K562 (cell line): ENCODE results near the gene ARHGAP15. TPM values are rescaled to one million over a fixed set of nuclear protein-coding genes. Genes with fewer than 3 reads are reported as not detected.
A peak's percentile ranks its signal among the peaks of the same experiment; 100 is the strongest.

ENCODE experiments used
- ATAC-seq: fragments of 200-7000 bp; cut with Tn5 transposase; 3 replicates; pipeline ENCODE4 v1.9.1; 2020; ENCODE audit warnings: moderate library complexity
- BruUV-seq: library from RNA; stranded (reverse); fragments of 400-500 nt; replicated peaks from 2 replicates; lab custom pipeline; 2021; lab: Mats Ljungman, UMichigan
- CTCF ChIA-PET: fragments of 300-600 bp; formaldehyde crosslinking; extraction: SDS; loops from one replicate; lab custom pipeline; 2021; ENCODE audit warnings: low intra/inter-chr PET ratio; lab: Yijun Ruan, JAX
- POLR2A ChIA-PET: fragments of 300-600, 350-650 bp; sonication (Branson Sonifier 250); formaldehyde crosslinking; extraction: SDS; loops from one replicate; lab custom pipeline; 2021; ENCODE audit warnings: antibody characterized with exemption, inconsistent platforms; lab: Yijun Ruan, JAX
- DNase-seq, 4 experiments: peaks; one replicate each; pipeline versions ENCODE4 v3.0.0 to v3.0.0-alpha.2; 2011 to 2018; ENCODE audit warnings: low spot score in 3 of 4, mixed read lengths in 3 of 4; ENCODE audit errors: extremely low read depth in 1 of 4
- FAIRE-seq: peaks from 2 replicates; lab custom pipeline; 2011; peaks lifted over from hg19 to GRCh38; lab: Jason Lieb, UNC
- H2AFZ ChIP-seq: 2 replicates; pipeline ENCODE4 v1.6.0; 2011; ENCODE audit warnings: low read depth, low read length, control low read depth, inconsistent platforms
- H3K27ac ChIP-seq: fragments of 200-600 bp; 3 replicates; pipeline ENCODE4 v1.8.0; 2011; ENCODE audit warnings: low read depth, mild to moderate bottlenecking, control low read depth, inconsistent platforms, low read length, moderate library complexity, mixed read lengths; ENCODE audit errors: extremely low read depth
- H3K27me3 ChIP-seq, 2 experiments: fragments of 300-600 bp in 1 of 2; 2 replicates in 1 of 2; 3 replicates in 1 of 2; pipeline versions ENCODE4 v1.6.0 to v1.8.0; 2011; ENCODE audit warnings: inconsistent platforms in 2 of 2, low read length in 2 of 2, mild to moderate bottlenecking in 1 of 2, mixed read lengths in 1 of 2, moderate library complexity in 1 of 2; ENCODE audit not compliant: control insufficient read depth in 2 of 2, insufficient read depth in 2 of 2
- H3K36me3 ChIP-seq: fragments of 300-600 bp; 3 replicates; pipeline ENCODE4 v1.8.0; 2011; ENCODE audit warnings: mild to moderate bottlenecking, low read length, inconsistent platforms; ENCODE audit not compliant: control insufficient read depth, insufficient read depth
- H3K4me1 ChIP-seq, 2 experiments: fragments of 200-600 bp in 1 of 2; replicated peaks in 1 of 2; 2 replicates in 1 of 2; 3 replicates in 1 of 2; pipeline versions ENCODE4 v1.5.1 to v1.8.0; 2011; ENCODE audit warnings: inconsistent platforms in 2 of 2, low read length in 2 of 2, mild to moderate bottlenecking in 1 of 2, mixed read lengths in 1 of 2, moderate library complexity in 1 of 2; ENCODE audit not compliant: control insufficient read depth in 2 of 2, insufficient read depth in 2 of 2
- H3K4me2 ChIP-seq: 2 replicates; pipeline ENCODE4 v1.6.1; 2011; ENCODE audit warnings: low read length, control low read depth, inconsistent platforms, mixed read lengths; ENCODE audit not compliant: insufficient read depth
- H3K4me3 ChIP-seq: fragments of 200-600 bp; sonication (generic), shearing (Covaris generic); 2 replicates; pipeline ENCODE4 v1.5.1; 2016; ENCODE audit warnings: control low read depth, inconsistent platforms
- H3K79me2 ChIP-seq: fragments of 200-600 bp; 3 replicates; pipeline ENCODE4 v1.8.0; 2011; ENCODE audit warnings: low read length, inconsistent platforms; ENCODE audit not compliant: control insufficient read depth, insufficient read depth
- H3K9ac ChIP-seq, 2 experiments: 2 replicates each; pipeline versions ENCODE4 v1.6.0 to v1.6.1; 2011; ENCODE audit warnings: low read depth in 2 of 2, low read length in 2 of 2, control low read depth in 1 of 2, inconsistent platforms in 1 of 2, mild to moderate bottlenecking in 1 of 2, mixed read lengths in 1 of 2; ENCODE audit not compliant: insufficient read depth in 1 of 2
- H3K9me1 ChIP-seq: one replicate; pipeline ENCODE4 v1.6.0; 2011; ENCODE audit warnings: inconsistent platforms, mild to moderate bottlenecking, low read length, moderate library complexity; ENCODE audit not compliant: control insufficient read depth, insufficient read depth
- H3K9me3 ChIP-seq: replicated peaks from 2 replicates; pipeline ENCODE4 v1.5.1; 2011; ENCODE audit warnings: low read depth, low read length, inconsistent platforms; ENCODE audit not compliant: control insufficient read depth, insufficient read depth
- H4K20me1 ChIP-seq: replicated peaks from 2 replicates; pipeline ENCODE4 v1.6.1; 2011; ENCODE audit warnings: low read length, inconsistent platforms, mixed read lengths; ENCODE audit not compliant: control insufficient read depth, insufficient read depth
- E4F1 ChIP-seq: fragments of 250-450 bp; sonication (Bioruptor Pico); IDR thresholded peaks from 2 replicates; pipeline ENCODE4 v1.5.0; 2021; ENCODE audit warnings: mild to moderate bottlenecking, borderline replicate concordance
- MTA2 ChIP-seq: fragments of 450-650 bp; IDR thresholded peaks from 2 replicates; pipeline ENCODE4 v1.6.1; 2016; ENCODE audit warnings: low read depth
- SRSF1 ChIP-seq: fragments of 200-400 bp; formaldehyde crosslinking; IDR thresholded peaks from 2 replicates; pipeline ENCODE4 v1.6.1; 2017; ENCODE audit warnings: mild to moderate bottlenecking, low read depth, low read length, moderate library complexity
- THRA ChIP-seq: fragments of 450-650 bp; IDR thresholded peaks from 2 replicates; pipeline ENCODE4 v1.6.1; 2017; ENCODE audit warnings: mild to moderate bottlenecking, moderate library complexity
- WGBS: fragments of 100-300 bp; shearing (Covaris generic); methylation state at CpG from one replicate; pipeline ENCODE4 v1.1.6; 2016; ENCODE audit warnings: low coverage, mixed read lengths; ENCODE audit not compliant: insufficient coverage; ENCODE audit errors: missing lambda C conversion rate; 5-methylcytosine and 5-hydroxymethylcytosine counted together
- in situ Hi-C: fragments of 300-500 bp; cut with MboI; formaldehyde crosslinking; loops from 4 replicates; pipeline ENCODE4 v1.15.0; 2018; ENCODE audit warnings: inconsistent platforms, mixed read lengths
- intact Hi-C: fragments of 100-400 bp; cut with micrococcal nuclease; formaldehyde crosslinking; loops from 2 replicates; pipeline ENCODE4 v1.14.2; 2022
- polyA plus RNA-seq, 8 experiments: library from polyadenylated mRNA; depleted of rRNA in 4 of 8; stranded (reverse) in 5 of 8; unstranded in 3 of 8; fragments of >200 nt; fragmentation: Nextera tagmentation in 2 of 8; fragmentation: Illumina TruSeq in 1 of 8; extraction: Ambion mirVana in 2 of 8; extraction: Trizol in 1 of 8; gene quantifications; 2 replicates each; pipeline versions ENCODE4 v1.2.1 to v1.2.3, GENCODE V29; 2011 to 2014; ENCODE audit warnings: inconsistent platforms in 1 of 8, missing spikeins in 1 of 8
- total RNA-seq, 7 experiments: library from RNA; depleted of rRNA in 6 of 7; stranded (reverse); fragments of >200 nt in 6 of 7; fragmentation: Illumina TruSeq in 2 of 7; extraction: Trizol in 2 of 7; gene quantifications; 2 replicates each; pipeline versions ENCODE4 v1.2.1 to v1.2.3, GENCODE V29; 2011 to 2021; ENCODE audit warnings: low replicate concordance in 1 of 7

The ARHGAP15 gene
- total and polyA plus RNA-seq, 9 of the 15 experiments (the other 6 are each of a cell fraction or from before 2014, with no cell fraction given) = 1.5 to 17.9 (median 7.9) TPM

- TF ChIP-seq E4F1 (CRISPR knock-in tag) = no peak
- TF ChIP-seq SRSF1 = no peak
- TF ChIP-seq THRA = no peak
- TF ChIP-seq MTA2 = no peak
- TF ChIP-seq, all 486 proteins: peak for 0
- no peaks in the 10 kb centered on the region for H3K79me2 ChIP-seq
- H3K9me3 ChIP-seq = no peaks in the 10 kb centered on the region
- DNase-seq (no peak), FAIRE-seq (no peak), ATAC-seq (no peak)
- H3K4me2 ChIP-seq = no peak overlapping the region
- ChIA-PET POLR2A (no interaction called here), CTCF (no interaction called here)
- no peaks in the 10 kb centered on the region for H3K36me3 ChIP-seq
- no peak overlapping the region for H3K4me3 ChIP-seq
- 40% methylated on average over 5 of the region's 5 CpGs for WGBS
- no peak overlapping the region for H3K27ac ChIP-seq
- H4K20me1 ChIP-seq = no peaks in the 10 kb centered on the region
- no peaks in the 10 kb centered on the region for H3K27me3 ChIP-seq
- intact Hi-C loops (no loop called here), in situ Hi-C loops (no loop called here)
- no peaks in the 10 kb centered on the region for H3K9me1 ChIP-seq
- H3K4me1 ChIP-seq = peaks cover 0 to 4% of the 10 kb centered on the region in 2 experiments; a peak in 2 of 5 replicates
- peak overlapping the region; percentile 57 for H2AFZ ChIP-seq
- BruUV-seq = no TSS peak
- no peak overlapping the region for H3K9ac ChIP-seq
Measured at GRCh38 chr2:143692967-143693366, 563.7 kb downstream of the ARHGAP15 start.
